Measurements from ENCODE around the gene TMEM30B.

Gene TMEM30B

DNA sequence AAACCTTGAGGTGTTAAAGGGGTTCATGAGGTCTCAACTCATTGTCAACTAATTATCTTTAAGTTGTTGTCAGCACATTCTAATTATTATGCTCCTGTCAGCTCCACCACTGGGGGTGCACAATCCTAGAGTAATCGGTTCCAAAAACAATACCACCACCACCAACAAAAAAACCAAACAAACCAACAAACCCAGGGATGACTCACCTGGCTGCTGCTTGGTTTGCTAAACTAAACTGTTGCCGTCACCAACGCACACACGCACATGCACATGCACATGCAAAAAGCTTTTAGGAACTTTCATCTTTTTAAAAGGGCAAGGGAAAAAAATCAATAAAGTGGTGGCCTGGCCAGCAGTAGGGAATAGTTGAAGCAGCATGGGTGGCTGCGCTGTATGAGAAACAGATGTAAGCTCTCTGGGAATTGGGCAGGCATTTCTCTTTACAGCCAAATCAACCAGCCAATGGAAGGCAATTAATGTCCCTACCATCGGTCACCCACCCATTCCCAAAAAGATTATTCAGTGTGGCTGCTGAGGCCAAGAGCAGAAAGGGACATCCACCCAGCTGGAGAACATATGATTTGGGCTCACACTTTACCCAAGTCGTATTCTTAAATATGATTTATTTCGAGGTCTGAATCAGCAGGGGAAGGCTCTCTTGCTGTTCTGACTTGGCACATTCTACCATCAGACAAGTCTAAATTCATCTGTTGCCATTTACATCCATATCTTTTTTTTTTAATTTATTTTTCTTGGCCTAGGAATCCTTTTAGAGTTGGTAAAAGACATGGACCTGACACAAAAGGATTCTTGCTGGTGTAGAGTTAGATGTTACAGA, 20.0 kb downstream of the TMEM30B start:
- Histone ChIP-seq H3K9me3 (no peaks in the 10 kb centered on the region), H3K36me3 (no peaks in the 10 kb centered on the region), H3K4me1 (no peaks in the 10 kb centered on the region), H3K4me3 (ENCODE audit: low read depth, low read length) (no peak overlapping the region), H3K27me3 (peaks cover 44% of the 10 kb centered on the region)
- TF ChIP-seq, protein P1, sequence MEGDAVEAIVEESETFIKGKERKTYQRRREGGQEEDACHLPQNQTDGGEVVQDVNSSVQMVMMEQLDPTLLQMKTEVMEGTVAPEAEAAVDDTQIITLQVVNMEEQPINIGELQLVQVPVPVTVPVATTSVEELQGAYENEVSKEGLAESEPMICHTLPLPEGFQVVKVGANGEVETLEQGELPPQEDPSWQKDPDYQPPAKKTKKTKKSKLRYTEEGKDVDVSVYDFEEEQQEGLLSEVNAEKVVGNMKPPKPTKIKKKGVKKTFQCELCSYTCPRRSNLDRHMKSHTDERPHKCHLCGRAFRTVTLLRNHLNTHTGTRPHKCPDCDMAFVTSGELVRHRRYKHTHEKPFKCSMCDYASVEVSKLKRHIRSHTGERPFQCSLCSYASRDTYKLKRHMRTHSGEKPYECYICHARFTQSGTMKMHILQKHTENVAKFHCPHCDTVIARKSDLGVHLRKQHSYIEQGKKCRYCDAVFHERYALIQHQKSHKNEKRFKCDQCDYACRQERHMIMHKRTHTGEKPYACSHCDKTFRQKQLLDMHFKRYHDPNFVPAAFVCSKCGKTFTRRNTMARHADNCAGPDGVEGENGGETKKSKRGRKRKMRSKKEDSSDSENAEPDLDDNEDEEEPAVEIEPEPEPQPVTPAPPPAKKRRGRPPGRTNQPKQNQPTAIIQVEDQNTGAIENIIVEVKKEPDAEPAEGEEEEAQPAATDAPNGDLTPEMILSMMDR (IDR thresholded peaks at IDR 0.05; ENCODE audit: low read depth, low read length) = no peak
- no peak for DNase-seq

DNA sequence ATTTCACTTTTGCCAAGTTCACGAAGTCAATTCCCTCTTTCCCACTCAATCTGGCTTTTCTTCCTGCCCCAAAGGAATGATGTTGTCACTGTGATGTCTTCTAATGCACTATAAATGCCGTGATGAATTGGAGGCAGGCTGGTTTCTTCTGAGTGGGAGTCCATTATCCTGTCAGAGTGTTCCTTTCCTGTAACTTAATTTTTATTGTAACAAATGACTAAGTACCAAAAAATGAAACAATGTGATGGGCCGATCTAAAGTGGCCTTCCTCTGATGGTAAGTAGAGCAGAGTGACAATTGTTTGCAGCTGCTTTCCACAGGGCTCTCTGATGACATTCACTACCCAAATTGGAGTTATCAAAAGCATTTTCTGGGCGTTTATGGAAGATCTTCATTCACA, 22.2 kb downstream of the TMEM30B start:
- H3K9me3 ChIP-seq = no peaks in the 10 kb centered on the region
- H3K4me1 ChIP-seq = no peaks in the 10 kb centered on the region
- DNase-seq = no peak
- no peak overlapping the region for H3K4me3 ChIP-seq (ENCODE audit: low read depth, low read length)
- TF ChIP-seq, protein P1 (IDR thresholded peaks at IDR 0.05; ENCODE audit: low read depth, low read length) = no peak
- no peaks in the 10 kb centered on the region for H3K36me3 ChIP-seq
- H3K27me3 ChIP-seq = peaks cover 52% of the 10 kb centered on the region

DNA sequence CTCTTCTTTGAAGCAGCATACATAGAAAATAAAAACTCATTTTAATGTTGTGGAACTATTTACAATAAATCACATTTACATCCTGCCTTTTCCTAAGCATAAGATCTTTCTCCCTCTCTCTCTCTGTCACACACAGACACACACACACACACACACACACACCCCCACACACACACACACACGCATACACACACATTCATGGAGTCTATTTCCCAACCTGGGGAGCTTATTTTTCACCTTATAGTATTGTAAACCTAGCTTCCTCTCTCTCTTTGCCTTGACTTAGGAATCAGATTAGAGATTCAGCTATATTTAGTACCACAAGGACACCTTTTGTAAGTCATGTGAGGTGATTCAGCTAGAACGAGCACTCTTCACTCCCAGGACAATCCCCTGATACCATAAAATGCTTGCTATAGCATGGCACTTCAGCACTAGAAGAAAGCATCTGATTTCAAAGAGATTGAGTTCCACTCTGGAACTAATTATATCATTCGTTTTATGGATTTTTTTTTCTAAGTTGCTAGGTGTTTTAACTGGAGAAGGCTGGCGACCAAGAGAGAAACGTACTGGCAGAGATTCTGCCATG, 23.6 kb downstream of the TMEM30B start:
- H3K4me3 ChIP-seq (ENCODE audit: low read depth, low read length) = no peak overlapping the region
- H3K9me3 ChIP-seq = no peaks in the 10 kb centered on the region
- H3K36me3 ChIP-seq = no peaks in the 10 kb centered on the region
- peaks cover 52% of the 10 kb centered on the region for H3K27me3 ChIP-seq
- TF ChIP-seq, protein P1 (IDR thresholded peaks at IDR 0.05; ENCODE audit: low read depth, low read length) = no peak
- no peaks in the 10 kb centered on the region for H3K4me1 ChIP-seq
- no peak for DNase-seq

DNA sequence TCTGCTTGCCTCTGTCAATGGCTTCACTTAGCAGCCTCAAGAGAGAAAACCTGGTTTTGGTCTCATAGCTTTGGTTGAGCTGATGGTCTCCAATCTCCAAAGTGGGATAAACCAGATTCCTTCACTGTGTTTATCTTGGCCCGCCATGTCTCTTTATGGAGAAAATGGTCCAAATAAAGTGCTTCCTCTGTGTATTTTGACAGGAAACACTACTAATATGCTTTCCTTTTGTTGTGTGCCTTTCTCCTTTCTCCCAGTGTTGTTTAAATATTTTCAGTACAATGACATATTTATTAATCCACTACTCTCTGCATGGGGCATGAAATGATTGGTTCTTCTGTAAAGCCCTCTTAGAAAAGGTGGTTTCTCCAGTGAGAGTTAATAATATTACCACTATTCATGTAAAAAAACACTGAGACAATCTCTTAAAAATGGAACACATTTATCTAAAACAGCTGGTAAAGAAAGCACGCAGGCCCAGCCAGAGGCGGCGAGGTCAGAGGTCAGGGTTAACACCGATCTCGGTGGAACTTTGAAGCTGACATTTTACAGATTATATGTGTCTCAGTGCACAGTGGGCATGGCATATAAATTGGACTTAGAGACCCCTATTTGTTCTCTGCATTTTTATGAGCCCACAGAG, 24.2 kb downstream of the TMEM30B start:
- H3K4me3 ChIP-seq (ENCODE audit: low read depth, low read length) = no peak overlapping the region
- TF ChIP-seq, protein P1 (IDR thresholded peaks at IDR 0.05; ENCODE audit: low read depth, low read length) = no peak
- H3K4me1 ChIP-seq = no peaks in the 10 kb centered on the region
- no peaks in the 10 kb centered on the region for H3K36me3 ChIP-seq
- no peak for DNase-seq
- peaks cover 52% of the 10 kb centered on the region for H3K27me3 ChIP-seq
- no peaks in the 10 kb centered on the region for H3K9me3 ChIP-seq

DNA sequence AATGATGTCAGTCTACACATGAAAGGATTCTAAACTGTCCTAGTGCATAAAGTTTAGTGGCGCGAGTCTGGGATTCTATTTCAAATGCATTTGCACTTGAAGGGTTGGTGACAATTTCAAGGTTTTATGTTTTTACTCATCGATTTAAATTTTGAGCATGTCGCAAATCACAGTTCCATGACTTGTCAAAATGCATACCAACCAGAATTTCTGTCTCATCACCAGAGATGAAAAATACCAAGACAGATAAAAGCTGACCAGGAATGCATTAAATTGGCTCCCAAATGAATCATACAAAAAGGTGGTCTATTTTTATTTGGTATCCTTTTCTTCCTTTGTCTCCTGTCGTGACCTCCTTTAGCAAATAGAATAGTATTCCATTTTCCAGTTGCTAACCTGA, 25.2 kb downstream of the TMEM30B start:
- no peak overlapping the region for H3K4me3 ChIP-seq (ENCODE audit: low read depth, low read length)
- no peaks in the 10 kb centered on the region for H3K36me3 ChIP-seq
- DNase-seq = no peak
- H3K27me3 ChIP-seq = peaks cover 45% of the 10 kb centered on the region
- no peaks in the 10 kb centered on the region for H3K9me3 ChIP-seq
- H3K4me1 ChIP-seq = no peaks in the 10 kb centered on the region
- TF ChIP-seq, protein P1 (IDR thresholded peaks at IDR 0.05; ENCODE audit: low read depth, low read length) = no peak

All from BE2C (cell line).